ENCODE data around the gene MAJIN.
A peak's percentile ranks its signal among the peaks of the same experiment; 100 is the strongest.

Gene MAJIN

DNA sequence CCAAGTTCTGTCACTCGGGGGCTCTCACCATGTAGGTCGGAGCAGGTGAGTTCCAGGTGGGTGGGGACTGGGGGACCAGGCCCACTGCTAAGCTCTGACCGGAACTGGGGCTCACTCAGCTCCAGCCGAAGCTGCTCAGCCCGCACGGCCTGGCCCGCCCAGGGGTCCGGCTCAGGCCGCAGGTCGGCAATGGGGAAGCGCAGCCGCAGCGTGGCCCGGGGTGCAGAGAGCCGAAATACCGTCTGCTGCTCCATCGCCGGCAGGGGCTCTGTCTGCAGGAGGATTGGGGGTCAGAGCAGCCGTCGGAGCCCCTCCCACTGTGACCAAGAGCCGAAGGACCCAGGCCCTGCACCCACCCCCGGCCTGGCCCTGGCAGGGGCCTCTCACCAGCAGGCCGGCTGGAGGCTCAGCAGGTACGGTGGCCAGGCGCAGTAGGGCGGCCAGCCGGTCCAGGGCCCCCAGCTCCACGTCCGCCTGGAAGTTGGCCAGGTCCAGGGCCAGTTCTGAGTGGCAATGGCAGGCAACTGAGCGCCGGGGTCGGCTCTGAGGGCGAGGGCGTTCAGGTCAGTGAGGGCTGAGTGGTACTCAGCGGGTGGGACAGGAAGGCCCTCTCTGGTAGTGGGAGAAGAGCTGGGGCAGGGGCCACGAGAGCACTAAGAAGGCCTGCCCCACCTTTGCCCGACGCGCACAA lies 62.1 kb downstream of the MAJIN start:
- no peak for DNase-seq

DNA sequence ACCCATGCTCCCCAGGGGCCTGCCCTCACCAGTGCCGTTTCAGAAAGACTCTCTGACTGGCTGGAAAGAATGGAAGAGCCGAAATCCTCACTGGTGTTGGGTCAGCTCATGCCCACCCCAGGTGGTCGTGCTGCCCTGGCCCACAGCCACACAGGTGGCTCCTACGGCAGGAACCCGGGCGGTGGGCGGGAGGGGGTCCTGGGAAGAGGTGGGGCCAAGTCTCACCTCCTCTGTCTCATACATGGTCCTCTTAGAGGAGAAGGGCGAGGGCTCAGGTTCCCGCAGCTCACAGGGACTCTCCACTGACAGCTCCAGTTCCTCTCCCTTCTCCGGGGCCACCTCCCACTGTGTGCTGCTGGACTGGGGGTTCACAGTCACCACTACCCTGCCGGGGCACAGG lies 63.1 kb downstream of the MAJIN start:
- DNase-seq: no peak

GRCh38 chr11:64906314-64906635 lies 65.6 kb downstream of the MAJIN start:
- no peak for DNase-seq

- DNase-seq: no peak
These were observed 66.2 kb downstream of the MAJIN start for GRCh38 chr11:64905516-64906313.

GRCh38 chr11:64903291-64903833 lies 68.5 kb downstream of the MAJIN start:
- DNase-seq: no peak

GRCh38 chr11:64902102-64902900 lies 69.6 kb downstream of the MAJIN start:
- DNase-seq: no peak

- DNase-seq: no peak
These were observed 71.1 kb downstream of the MAJIN start for GRCh38 chr11:64900774-64901173.

DNA sequence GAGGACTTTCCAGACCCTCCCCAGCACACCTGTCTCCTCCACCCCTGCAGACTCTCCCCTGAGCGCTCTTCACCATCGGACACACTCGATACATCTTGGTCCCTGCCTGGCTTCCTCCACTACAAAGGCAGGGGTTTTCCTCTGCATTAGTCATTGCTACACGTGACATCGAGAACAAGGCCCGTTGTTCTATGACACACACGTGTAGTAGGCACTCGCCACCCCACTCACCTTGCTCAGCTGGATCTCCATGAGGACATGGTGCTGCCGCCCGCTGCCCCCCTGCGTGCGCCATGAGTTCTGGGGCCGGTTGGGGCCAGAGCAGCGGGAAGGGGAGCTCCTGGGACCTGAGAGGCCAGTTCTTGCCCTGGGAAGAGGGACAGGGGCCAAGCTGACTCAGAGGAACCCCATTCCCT lies 71.6 kb downstream of the MAJIN start:
- no peak for DNase-seq

GRCh38 chr11:64898541-64898940 lies 73.4 kb downstream of the MAJIN start:
- DNase-seq: no peak

- DNase-seq: no peak
These were observed 73.8 kb downstream of the MAJIN start for GRCh38 chr11:64898076-64898445.

DNA sequence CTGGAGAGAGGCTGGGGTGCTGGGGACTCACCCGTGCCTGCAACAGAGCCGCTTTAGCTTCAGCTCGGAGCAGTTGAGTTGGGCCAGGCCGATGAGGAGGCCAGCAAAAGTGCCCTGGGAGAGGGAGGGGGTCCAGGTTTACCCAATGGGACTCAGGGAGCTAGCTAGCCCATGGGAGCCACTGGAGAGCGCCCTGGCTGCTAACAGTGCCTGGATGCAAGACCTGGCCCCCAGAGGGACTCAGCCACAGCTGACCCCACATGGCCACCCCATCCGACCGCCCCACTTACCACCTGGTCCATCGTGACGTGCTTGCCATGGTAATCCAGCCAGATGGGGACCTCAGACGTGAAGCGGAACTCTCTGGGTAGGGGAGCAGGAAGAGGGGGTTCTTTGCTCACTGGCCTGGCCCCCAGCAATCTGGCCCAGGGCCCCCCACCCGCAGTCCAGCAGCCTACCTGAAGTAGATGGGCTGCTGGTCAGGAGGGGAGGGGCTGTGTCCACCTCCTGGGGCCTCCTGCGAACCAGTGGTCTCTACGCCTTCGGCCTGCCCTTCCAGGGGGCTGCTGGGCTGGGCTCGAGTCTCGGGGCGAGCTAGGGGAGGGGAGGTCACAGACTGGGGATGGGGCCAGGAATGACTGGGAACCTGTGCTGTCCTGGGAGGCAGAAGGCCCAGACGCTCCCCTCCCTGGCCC lies 74.4 kb downstream of the MAJIN start:
- no peak for DNase-seq

DNA sequence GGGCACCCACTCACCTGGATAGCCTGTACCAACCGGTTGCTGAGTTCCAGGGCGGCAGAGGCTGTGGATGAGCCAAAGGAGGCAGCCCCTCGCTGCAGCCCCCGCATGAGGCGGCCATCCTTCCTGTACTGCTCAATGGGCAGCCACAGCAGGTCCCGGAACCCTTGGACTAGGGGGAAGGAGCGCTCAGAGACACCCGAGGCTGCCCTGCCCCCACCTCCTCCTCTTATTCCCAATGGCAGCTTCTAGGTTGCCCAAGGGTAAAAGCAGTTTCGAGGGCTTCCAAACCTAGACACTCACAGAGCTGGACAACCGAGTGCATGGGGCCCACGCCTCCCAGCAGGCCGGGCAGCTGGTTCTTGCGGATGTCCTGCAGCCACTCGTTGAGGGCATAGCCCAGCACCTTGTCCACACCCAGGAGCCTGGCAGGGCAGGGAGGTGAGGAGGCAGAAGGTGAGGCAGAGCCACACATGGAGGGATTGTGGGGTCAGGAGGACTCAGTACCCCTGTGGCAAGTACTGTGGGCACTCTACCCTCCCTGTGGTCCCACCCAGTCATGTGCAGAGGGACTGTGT lies 75.4 kb downstream of the MAJIN start:
- DNase-seq: no peak

DNA sequence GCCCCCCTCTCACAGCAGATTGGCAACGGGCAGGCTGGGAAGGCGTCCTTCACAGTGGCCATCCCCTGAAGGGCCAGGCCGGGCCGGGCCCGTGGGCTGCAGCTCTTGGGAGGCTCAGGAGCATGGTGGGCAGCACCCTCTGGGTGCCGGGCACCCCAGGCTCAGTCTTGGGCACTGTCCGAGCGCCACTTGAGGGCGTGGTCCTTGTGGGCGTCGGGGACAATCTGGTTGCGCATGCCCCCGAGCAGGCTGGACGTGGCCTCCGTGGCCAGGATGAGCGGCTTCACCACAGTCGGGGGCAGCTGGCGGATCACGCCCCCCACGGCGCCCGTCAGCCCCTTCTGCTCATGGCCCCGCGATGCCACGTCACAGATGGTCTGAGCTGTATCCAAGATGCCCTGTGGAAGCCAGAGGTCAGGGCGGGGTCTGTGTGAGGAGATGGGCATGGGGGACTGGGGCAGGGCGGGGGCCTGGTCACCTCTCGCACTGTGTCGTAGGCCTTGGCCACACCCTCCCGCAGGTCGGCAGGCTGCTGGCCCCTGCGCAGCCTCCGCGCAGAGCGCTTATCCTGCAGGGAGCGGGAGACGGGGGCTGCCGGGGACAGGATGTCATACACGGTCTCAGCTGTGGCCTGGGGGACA lies 77.0 kb downstream of the MAJIN start:
- no peak for DNase-seq

DNA sequence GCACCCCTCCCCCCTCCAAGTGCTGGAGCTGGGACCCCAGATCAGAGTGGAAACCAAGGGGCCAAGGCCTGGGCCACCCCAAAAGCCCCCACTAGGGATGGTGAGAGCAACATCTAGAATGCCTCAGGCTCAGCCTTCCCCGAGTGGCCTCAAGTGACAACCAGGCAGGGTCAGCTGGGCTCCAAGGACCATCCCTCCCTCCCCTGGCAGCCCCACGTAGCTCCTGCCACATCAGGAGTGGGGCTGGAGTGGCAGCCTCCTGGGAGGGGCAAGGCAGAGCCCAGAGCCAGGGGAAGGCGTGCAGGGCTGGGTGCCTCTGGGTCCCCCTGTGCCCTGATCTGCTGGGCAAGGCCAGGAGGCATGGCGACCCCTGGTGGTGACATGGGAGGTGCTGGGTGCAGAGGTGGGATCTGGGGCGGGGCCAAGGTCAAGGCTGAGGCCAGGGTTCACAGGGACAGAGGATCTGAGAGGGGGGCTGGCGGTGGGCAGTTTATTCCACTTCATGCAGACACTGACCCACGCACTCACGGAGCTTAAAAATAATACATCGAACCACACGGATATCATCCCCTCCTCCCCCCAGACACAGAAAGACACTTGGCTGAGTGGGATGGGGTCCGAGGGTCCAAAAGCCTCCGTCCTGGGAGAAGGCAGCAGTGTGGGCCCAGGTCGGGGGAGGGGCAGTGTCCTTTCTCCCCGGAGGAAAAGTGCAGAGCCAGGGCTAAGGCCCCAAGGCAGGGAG lies 77.7 kb downstream of the MAJIN start:
- DNase-seq: peak; percentile 74

GRCh38 chr11:64893194-64894069 lies 78.5 kb downstream of the MAJIN start:
- DNase-seq: no peak

GRCh38 chr11:64892838-64893193 lies 79.1 kb downstream of the MAJIN start:
- no peak for DNase-seq

DNA sequence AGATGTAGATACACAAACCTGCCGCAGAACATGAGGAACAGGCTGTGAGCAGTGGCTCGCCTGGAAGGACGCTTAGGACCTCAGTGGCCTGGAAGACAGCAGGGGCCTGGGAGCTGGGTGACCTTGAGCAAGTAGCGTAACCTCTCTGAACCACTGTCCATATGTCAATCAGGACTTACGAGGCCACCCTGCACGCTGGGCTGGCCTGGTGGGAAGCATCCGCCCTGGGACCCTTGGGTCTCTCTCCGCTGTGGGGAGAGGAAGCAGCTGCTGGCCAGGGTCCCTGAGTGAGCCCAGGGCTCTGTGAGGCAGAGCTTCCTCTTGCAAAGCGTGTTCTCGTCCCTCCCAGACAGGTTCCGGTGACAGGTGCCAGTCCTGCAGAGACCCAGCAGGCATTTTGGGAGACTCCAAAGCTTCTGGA lies 79.5 kb downstream of the MAJIN start:
- no peak for DNase-seq

DNA sequence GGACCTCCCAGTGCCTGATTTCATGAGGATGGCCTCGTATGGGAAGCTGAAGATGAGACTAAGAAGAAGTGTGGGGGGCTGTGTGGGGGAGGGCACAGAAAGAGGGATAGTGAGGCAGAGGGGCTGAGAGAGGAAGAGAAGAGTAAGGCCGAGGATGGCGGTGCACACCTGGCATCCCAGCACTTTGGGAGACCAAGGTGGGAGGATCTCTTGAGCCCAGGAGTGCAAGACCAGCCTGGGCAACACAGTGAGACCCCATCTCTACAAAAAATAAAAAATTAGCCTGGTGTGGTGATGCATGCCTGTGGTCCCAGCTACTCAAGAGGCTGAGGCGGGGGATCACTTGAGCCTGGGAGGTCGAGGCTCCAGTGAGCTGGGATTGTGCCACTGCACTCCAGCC lies 80.0 kb downstream of the MAJIN start:
- DNase-seq: no peak

DNA sequence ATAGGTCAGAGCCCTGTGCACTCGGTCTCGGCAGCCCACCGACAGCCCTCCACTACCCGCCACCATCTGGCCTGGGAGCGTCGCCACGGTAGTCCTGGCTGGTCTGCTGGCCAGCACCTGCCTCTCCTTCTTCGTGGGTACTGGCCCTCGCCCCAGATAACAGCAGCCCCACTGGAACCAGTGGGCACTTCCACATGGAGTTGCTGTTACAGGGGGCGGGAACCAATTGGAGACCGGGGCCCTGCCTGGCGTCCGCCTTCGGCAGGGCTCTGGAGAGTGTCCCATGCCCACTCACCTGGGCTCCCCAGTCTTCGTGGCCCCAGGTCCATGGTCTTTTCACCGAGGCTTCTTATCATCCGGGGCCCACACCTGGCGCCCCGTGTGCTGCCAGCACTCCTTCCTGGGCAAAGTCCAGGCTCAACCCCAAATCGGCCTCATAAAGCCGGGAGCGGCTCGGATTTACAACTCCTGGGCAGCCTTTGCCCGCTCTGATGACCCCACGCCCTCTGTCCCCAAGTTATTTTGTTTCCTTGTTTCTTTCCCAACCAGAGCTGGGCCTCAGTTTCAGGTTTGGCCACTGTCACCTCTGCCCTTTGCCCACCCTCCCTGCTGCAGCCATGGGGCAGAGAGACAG lies 80.6 kb downstream of the MAJIN start:
- no peak for DNase-seq

- DNase-seq: no peak
These were observed 81.4 kb downstream of the MAJIN start for GRCh38 chr11:64890522-64890939.
